Esophagus squamous epithelium (tissue), 5 donors: Measurements from ENCODE around the gene MAP1A. TPM values are rescaled to one million over a fixed set of nuclear protein-coding genes. Genes with fewer than 3 reads are reported as not detected.

Experiments
- DNase-seq: peaks from one replicate; lab custom pipeline; 2025; lab: John Stamatoyannopoulos, UW
- H3K27ac ChIP-seq, 4 donors: fragments of 200-600 bp; sonication (generic); one replicate each; pipeline ENCODE4 v1.5.1; 2016 to 2019; ENCODE audit warnings: mild to moderate bottlenecking in 1 of 4
- H3K27me3 ChIP-seq, 4 donors: fragments of 200-600 bp; sonication (generic); 1 replicate in 3 of 4; 2 replicates in 1 of 4; pipeline versions ENCODE4 v1.5.1 to v1.6.0; 2017 to 2021; ENCODE audit warnings: antibody characterized with exemption in 1 of 4
- H3K36me3 ChIP-seq, 3 donors: fragments of 200-600 bp; sonication (generic); one replicate each; pipeline ENCODE4 v1.5.1; 2016 to 2019
- H3K4me1 ChIP-seq, 3 donors: fragments of 200-600 bp; sonication (generic); one replicate each; pipeline ENCODE4 v1.5.1; 2017 to 2019
- H3K4me3 ChIP-seq, 4 donors: fragments of 200-600 bp; sonication (generic); 1 replicate in 3 of 4; 2 replicates in 1 of 4; pipeline ENCODE4 v1.5.1; 2016 to 2019; ENCODE audit warnings: mild to moderate bottlenecking in 2 of 4, moderate library complexity in 1 of 4
- H3K9me3 ChIP-seq, 3 donors: fragments of 200-600 bp; sonication (generic); one replicate each; pipeline ENCODE4 v1.5.1; 2016 to 2019
- CTCF ChIP-seq, 6 experiments: fragments of 450-650 bp in 4 of 6; fragments of 200-600 bp in 2 of 6; sonication (generic) in 2 of 6; IDR thresholded peaks; one replicate each; pipeline ENCODE4 v1.5.1; 2016 to 2019; ENCODE audit warnings: antibody characterized with exemption in 6 of 6, mild to moderate bottlenecking in 4 of 6, moderate library complexity in 4 of 6
- POLR2A ChIP-seq, 4 donors: fragments of 450-650 bp; IDR thresholded peaks; one replicate each; pipeline ENCODE4 v1.6.1; 2017; ENCODE audit warnings: antibody characterized with exemption in 4 of 4, mild to moderate bottlenecking in 4 of 4, moderate library complexity in 3 of 4
- whole genome bisulfite sequencing, 2 donors: methylation state at CpG; one replicate each; pipeline ENCODE4 v1.1.5; 2018; 5-methylcytosine and 5-hydroxymethylcytosine counted together
- intact Hi-C: fragments of 100-400 bp; cut with DNase I; formaldehyde crosslinking; loops from one replicate; pipeline ENCODE4 v1.15.0; 2022
- total RNA-seq, 4 donors: library from RNA; depleted of rRNA; stranded (reverse); fragments of >200 nt; gene quantifications; one replicate each; pipeline ENCODE4 v1.1.0, GENCODE V29; 2016
- donor health status: DM: yes; HTN: yes; CAD: no.

MAP1A gene
- total RNA-seq, 4 donors from 2014 or later = 0.53 to 5.9 (median 2.3) TPM

GRCh38 chr15:43499635-43500034 lies 17.8 kb upstream of the MAP1A start:
- H3K27me3 ChIP-seq = no peaks in the 10 kb centered on the region
- no peak overlapping the region for H3K4me3 ChIP-seq
- H3K27ac ChIP-seq = no peak overlapping the region
- peaks cover 0 to 4% (median 0%) of the 10 kb centered on the region in 3 donors for H3K4me1 ChIP-seq
- H3K9me3 ChIP-seq = no peaks in the 10 kb centered on the region
- intact Hi-C loops = no loop called here
- no peak for DNase-seq
- H3K36me3 ChIP-seq = no peaks in the 10 kb centered on the region
- WGBS, 2 donors = 79 to 88% methylated on average over 1 of the region's 1 CpG
- TF ChIP-seq POLR2A (IDR thresholded peaks at IDR 0.05) = no peak
- no peak for TF ChIP-seq CTCF (IDR thresholded peaks at IDR 0.05)

- TF ChIP-seq POLR2A (IDR thresholded peaks at IDR 0.05) (no peak), CTCF (IDR thresholded peaks at IDR 0.05) (no peak)
- intact Hi-C loops = no loop called here
- H3K9me3 ChIP-seq = no peaks in the 10 kb centered on the region
- 50 to 75% methylated on average over 1 of the region's 1 CpG for WGBS, 2 donors
- no peak overlapping the region for H3K4me3 ChIP-seq
- no peaks in the 10 kb centered on the region for H3K27me3 ChIP-seq
- H3K4me1 ChIP-seq = peaks cover 0 to 19% (median 11%) of the 10 kb centered on the region in 3 donors
- DNase-seq = no peak
- no peaks in the 10 kb centered on the region for H3K36me3 ChIP-seq
- no peak overlapping the region for H3K27ac ChIP-seq
Measured at GRCh38 chr15:43505738-43506137, 11.7 kb upstream of the MAP1A start.

GRCh38 chr15:43508421-43508820 lies 9.0 kb upstream of the MAP1A start:
- 61 to 68% methylated on average over 1 of the region's 1 CpG for WGBS, 2 donors
- TF ChIP-seq CTCF (IDR thresholded peaks at IDR 0.05) (no peak), POLR2A (IDR thresholded peaks at IDR 0.05) (no peak)
- no peaks in the 10 kb centered on the region for H3K36me3 ChIP-seq
- intact Hi-C loops = no loop called here
- no peak overlapping the region for H3K4me3 ChIP-seq
- no peaks in the 10 kb centered on the region for H3K9me3 ChIP-seq
- H3K27ac ChIP-seq = peak overlapping the region in 3 of 4 donors; percentile 81 to 86 (median 81)
- peaks cover 6 to 26% (median 17%) of the 10 kb centered on the region in 3 donors for H3K4me1 ChIP-seq
- DNase-seq = no peak
- peaks cover 0 to 7% (median 0%) of the 10 kb centered on the region in 4 donors for H3K27me3 ChIP-seq

- intact Hi-C loops = no loop called here
- Histone ChIP-seq H3K27me3 (peaks cover 0 to 7% (median 0%) of the 10 kb centered on the region in 4 donors), H3K4me1 (peaks cover 6 to 26% (median 17%) of the 10 kb centered on the region in 3 donors), H3K9me3 (no peaks in the 10 kb centered on the region), H3K36me3 (no peaks in the 10 kb centered on the region), H3K27ac (peak overlapping the region in 3 of 4 donors; percentile 81 to 86 (median 81)), H3K4me3 (peak overlapping the region in 2 of 4 donors; percentile 61 to 71)
- TF ChIP-seq CTCF (IDR thresholded peaks at IDR 0.05) (no peak), POLR2A (IDR thresholded peaks at IDR 0.05) (no peak)
- 73 to 82% methylated on average over 7 to 9 of the region's 9 CpGs for WGBS, 2 donors
- no peak for DNase-seq
Measured at GRCh38 chr15:43508991-43509659, 8.3 kb upstream of the MAP1A start.

GRCh38 chr15:43509660-43510199 lies 7.7 kb upstream of the MAP1A start:
- WGBS, 2 donors = 59 to 65% methylated on average over 7 to 8 of the region's 8 CpGs
- TF ChIP-seq CTCF (IDR thresholded peaks at IDR 0.05) (no peak), POLR2A (IDR thresholded peaks at IDR 0.05) (no peak)
- peak overlapping the region in 3 of 4 donors; percentile 81 to 86 (median 81) for H3K27ac ChIP-seq
- H3K36me3 ChIP-seq = no peaks in the 10 kb centered on the region
- intact Hi-C loops = no loop called here
- H3K4me3 ChIP-seq = peak overlapping the region; percentile 46 to 71 (median 61)
- peaks cover 0 to 7% (median 0%) of the 10 kb centered on the region in 4 donors for H3K27me3 ChIP-seq
- no peak for DNase-seq
- no peaks in the 10 kb centered on the region for H3K9me3 ChIP-seq
- H3K4me1 ChIP-seq = peaks cover 6 to 26% (median 17%) of the 10 kb centered on the region in 3 donors
